Measurements from ENCODE around the gene ACTL10. TPM values are rescaled to one million over a fixed set of nuclear protein-coding genes. Genes with fewer than 3 reads are reported as not detected.

The ACTL10 gene
- total and polyA plus RNA-seq, 2 of the 13 experiments (the other 11 are each of a cell fraction or from before 2014, with no cell fraction given): not detected

DNA sequence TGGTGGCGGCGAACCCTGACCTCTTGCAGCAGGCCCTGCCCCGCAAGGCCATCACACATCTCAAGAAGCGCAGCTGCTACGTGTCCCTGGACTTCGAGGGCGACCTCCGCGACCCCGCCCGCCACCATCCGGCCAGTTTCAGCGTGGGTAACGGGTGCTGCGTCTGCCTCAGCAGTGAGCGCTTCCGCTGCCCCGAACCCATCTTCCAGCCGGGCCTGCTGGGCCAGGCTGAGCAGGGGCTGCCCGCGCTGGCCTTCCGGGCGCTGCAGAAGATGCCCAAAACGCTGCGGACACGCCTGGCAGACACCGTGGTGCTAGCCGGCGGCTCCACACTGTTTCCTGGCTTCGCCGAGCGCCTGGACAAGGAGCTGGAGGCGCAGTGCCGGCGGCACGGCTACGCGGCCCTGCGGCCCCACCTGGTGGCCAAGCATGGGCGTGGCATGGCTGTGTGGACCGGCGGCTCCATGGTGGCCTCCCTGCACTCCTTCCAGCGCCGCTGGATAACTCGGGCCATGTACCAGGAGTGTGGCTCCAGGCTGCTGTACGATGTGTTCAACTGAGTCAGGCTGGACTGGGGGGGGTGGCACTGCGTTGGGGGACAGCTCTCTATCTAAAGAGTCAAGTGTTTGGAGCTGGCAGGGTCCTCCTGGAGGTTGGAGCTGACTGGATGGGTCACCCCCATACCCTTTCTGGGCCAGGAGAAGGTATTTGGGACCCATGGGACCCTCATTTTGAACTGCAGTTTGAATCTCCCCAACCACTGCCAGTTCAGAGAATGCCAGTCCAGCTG is 1.1 kb downstream of the ACTL10 start (continued):
- TF ChIP-seq, protein P1, sequence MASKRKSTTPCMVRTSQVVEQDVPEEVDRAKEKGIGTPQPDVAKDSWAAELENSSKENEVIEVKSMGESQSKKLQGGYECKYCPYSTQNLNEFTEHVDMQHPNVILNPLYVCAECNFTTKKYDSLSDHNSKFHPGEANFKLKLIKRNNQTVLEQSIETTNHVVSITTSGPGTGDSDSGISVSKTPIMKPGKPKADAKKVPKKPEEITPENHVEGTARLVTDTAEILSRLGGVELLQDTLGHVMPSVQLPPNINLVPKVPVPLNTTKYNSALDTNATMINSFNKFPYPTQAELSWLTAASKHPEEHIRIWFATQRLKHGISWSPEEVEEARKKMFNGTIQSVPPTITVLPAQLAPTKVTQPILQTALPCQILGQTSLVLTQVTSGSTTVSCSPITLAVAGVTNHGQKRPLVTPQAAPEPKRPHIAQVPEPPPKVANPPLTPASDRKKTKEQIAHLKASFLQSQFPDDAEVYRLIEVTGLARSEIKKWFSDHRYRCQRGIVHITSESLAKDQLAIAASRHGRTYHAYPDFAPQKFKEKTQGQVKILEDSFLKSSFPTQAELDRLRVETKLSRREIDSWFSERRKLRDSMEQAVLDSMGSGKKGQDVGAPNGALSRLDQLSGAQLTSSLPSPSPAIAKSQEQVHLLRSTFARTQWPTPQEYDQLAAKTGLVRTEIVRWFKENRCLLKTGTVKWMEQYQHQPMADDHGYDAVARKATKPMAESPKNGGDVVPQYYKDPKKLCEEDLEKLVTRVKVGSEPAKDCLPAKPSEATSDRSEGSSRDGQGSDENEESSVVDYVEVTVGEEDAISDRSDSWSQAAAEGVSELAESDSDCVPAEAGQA (IDR thresholded peaks at IDR 0.05; ENCODE audit: low read depth): peak; percentile 87
- TF ChIP-seq, protein P1 (CRISPR knock-in tag; IDR thresholded peaks at IDR 0.05; ENCODE audit: borderline replicate concordance): no peak
- TF ChIP-seq, protein P2, sequence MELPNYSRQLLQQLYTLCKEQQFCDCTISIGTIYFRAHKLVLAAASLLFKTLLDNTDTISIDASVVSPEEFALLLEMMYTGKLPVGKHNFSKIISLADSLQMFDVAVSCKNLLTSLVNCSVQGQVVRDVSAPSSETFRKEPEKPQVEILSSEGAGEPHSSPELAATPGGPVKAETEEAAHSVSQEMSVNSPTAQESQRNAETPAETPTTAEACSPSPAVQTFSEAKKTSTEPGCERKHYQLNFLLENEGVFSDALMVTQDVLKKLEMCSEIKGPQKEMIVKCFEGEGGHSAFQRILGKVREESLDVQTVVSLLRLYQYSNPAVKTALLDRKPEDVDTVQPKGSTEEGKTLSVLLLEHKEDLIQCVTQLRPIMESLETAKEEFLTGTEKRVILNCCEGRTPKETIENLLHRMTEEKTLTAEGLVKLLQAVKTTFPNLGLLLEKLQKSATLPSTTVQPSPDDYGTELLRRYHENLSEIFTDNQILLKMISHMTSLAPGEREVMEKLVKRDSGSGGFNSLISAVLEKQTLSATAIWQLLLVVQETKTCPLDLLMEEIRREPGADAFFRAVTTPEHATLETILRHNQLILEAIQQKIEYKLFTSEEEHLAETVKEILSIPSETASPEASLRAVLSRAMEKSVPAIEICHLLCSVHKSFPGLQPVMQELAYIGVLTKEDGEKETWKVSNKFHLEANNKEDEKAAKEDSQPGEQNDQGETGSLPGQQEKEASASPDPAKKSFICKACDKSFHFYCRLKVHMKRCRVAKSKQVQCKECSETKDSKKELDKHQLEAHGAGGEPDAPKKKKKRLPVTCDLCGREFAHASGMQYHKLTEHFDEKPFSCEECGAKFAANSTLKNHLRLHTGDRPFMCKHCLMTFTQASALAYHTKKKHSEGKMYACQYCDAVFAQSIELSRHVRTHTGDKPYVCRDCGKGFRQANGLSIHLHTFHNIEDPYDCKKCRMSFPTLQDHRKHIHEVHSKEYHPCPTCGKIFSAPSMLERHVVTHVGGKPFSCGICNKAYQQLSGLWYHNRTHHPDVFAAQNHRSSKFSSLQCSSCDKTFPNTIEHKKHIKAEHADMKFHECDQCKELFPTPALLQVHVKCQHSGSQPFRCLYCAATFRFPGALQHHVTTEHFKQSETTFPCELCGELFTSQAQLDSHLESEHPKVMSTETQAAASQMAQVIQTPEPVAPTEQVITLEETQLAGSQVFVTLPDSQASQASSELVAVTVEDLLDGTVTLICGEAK (IDR thresholded peaks at IDR 0.05): no peak
- TF ChIP-seq, protein P2 (CRISPR knock-in tag; IDR thresholded peaks at IDR 0.05): peak; percentile 23; the same call in 1 of the 2 replicates
- TF ChIP-seq MTA1 (CRISPR knock-in tag; IDR thresholded peaks at IDR 0.05; ENCODE audit: borderline replicate concordance): peak; percentile 59; the same call in 1 of the 2 replicates
- 0 out of 2 replicates have a peak, but pooled peaks have one; percentile 31 for TF ChIP-seq HCFC1 (IDR thresholded peaks at IDR 0.05; ENCODE audit: low read depth, low read length)
- TF ChIP-seq SP140L (CRISPR knock-in tag; IDR thresholded peaks at IDR 0.05; ENCODE audit: borderline replicate concordance): no peak
- 0 out of 2 replicates have a peak, but pooled peaks have one; percentile 27 for TF ChIP-seq ZFY (CRISPR knock-in tag; IDR thresholded peaks at IDR 0.05)
- 0 out of 2 replicates have a peak, but pooled peaks have one; percentile 55 for TF ChIP-seq GTF3A (CRISPR knock-in tag; conservative IDR thresholded peaks at IDR 0.05)
- TF ChIP-seq, protein P3, sequence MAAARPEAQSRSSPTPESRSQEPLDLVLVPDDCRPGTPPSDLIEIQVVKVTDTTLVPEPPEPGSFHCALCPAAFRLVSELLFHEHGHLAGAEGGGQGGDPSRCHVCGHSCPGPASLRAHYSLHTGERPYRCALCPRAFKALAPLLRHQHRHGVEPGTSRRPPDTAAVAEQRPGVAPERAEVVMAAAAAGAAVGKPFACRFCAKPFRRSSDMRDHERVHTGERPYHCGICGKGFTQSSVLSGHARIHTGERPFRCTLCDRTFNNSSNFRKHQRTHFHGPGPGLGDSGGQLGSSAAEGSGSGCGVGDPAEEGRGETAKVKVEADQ (CRISPR knock-in tag; IDR thresholded peaks at IDR 0.05; ENCODE audit: borderline replicate concordance): peak; percentile 70; the same call in 1 of the 2 replicates
- no peak for TF ChIP-seq SALL2 (CRISPR knock-in tag; IDR thresholded peaks at IDR 0.05)
- peak; percentile 38; the same call in 1 of the 2 replicates for TF ChIP-seq SALL1 (CRISPR knock-in tag; IDR thresholded peaks at IDR 0.05)
